ENCODE results near the gene SHROOM1.
A peak's percentile ranks its signal among the peaks of the same experiment; 100 is the strongest.
"Not testable (repeated sequence)": the region's sequence is repeated elsewhere in the genome, so short reads cannot be mapped to it uniquely, and the experiment has no call there.

Gene SHROOM1

DNA sequence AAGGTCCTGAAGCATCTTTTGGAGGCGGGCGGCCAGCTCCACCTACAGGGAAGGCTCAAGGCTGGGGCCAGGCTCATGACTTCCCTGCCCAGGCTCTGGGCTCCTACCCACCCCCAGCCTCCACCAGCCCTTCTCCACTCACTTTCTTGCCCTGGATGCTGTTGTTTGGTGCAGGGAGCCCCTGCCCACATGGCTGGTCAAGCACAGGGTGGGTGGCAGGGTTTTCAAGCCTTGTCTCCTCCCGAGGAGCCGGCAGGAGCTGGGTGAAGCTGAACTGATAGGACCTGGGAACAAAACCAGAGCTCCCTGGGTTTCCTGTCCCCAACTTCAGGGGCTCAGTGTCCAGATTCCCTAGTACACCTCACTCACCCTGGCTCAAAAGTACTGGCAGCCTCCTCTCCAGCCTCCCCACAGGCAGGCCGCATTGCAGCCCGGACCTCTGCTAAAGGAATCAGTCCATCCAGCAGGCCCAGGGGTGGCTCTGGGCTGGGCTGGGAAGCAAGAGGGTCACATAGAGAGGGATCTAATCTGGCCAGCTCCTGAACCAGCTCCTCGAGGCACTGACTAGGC lies 6.9 kb downstream of the SHROOM1 start:
- DNase-seq = no peak

DNA sequence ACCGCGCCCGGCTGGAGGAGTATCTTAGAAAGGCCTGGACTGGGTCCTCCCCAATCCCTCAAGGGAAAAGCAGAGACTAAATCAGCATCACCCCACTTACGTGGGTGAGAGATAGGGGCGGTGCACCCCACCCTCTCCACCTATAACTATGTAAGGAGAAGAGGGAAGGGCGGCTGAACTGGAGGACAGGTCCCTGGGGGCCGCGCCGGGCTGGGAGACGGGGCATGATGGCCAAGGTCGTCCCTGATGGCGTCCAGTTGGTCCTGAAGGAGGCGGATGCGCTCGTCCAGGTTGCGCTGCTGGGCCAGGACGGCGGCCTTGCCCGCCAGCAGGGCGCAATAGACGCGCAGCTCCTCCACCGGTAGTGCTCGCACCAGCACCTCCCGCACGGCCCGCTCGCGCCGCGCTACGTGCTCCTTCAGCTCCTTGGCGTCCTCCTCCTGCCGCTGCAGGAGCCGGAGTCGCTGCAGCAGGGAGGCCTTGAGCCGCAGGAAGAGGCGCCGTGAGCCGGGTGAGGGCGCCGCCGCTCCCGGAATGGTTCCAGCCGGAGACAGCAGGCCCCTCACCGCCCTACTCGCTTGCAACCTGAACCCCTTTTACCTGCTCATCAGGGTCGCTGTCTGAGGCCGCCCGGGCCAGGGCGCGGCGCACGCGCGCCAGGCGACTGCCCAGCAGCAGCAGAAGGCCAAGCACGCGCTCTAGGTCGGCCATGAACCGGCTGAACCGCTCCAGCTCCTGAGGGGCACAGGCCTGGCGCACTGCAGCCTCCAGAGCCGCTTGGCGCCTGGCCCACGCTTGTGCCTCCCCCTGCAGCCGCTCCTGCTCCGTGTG lies 7.6 kb downstream of the SHROOM1 start:
- no peak for DNase-seq

DNA sequence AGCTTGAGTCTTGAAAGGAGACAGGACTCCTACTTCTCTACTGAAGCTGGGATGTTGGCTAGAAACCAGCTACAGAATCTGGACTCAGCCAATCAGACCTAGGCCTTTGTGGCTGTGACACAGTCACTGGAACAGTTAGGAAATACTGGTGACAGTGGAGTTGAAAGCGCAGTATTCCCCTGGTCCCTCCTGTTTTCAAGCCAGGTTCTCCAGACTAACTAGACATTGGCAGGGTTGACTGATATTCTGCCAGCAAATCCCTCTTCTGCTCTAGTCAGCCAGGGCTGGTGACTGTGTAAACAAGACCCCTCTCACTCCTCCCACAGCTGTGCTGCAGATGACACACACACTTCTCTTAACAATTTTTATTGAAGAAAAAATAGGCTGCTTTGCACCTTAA lies 8.7 kb downstream of the SHROOM1 start:
- DNase-seq = no peak

DNA sequence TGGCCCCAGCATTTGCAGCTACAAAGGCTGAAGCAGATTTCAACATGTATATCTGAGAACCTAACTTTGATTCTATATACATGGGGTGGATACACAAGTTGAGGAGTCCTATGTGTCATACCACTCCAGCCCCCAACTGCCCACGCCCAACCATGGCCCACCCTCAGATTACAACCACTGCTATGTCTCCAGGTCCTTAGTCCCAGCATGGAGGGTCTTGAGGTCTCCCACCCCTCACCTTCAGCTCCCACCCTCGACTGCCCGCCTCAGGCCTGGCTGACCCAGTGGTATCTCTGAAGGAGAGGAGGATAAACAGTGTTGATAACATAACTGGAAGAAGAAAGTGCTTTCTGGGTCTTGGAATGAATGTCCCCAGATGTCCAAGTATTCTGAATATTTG lies 9.1 kb downstream of the SHROOM1 start:
- DNase-seq = no peak

DNA sequence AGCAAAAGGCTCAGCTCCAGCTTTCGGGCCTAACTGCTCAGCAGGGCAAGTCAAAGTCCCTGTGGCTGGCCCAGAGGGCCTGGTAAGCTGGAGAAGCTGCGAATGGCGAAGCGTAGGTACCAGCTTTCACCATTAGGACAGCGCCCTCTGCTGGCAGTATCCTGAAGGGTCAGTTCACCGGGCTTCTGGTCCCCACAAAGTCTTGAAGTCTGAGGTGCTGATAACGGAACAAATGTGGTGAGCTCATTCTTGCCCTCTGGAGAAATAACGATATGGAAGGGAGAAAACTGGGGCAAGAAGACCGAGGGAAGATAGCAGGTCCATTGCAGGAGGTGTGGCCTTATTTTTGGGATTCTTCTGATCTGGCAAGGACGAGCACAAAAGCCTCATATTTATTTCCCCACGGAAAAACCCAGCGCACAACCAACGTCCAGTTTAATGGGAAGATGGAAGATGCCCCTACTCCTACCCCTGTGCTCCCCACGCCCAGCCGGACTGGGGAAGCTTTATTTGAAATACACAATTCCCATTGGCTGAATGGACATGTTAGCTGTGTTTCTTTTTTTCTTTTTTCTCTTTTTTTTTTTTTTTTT lies 10.2 kb downstream of the SHROOM1 start:
- peak; percentile 92 for DNase-seq

DNA sequence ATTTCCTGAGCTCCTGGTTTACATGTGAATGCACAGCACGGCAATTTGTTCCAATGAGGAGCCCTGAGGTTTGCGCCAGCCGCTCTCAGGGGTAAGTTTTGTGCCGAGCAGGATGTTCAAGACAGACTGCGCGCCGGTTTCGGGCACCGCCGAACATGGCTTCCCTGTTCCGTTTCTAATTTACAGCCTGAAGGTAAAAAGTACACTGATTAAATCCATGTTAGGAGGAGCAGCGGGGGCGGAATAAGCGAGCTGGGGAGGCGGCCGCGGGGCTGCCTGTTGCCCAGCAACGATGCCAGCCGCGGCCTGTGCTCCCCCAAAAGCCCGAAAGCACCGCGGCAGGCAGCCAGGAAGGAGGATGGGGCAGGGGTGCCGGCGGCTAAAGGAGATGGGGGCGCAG lies 11.0 kb downstream of the SHROOM1 start:
- no peak for DNase-seq

DNA sequence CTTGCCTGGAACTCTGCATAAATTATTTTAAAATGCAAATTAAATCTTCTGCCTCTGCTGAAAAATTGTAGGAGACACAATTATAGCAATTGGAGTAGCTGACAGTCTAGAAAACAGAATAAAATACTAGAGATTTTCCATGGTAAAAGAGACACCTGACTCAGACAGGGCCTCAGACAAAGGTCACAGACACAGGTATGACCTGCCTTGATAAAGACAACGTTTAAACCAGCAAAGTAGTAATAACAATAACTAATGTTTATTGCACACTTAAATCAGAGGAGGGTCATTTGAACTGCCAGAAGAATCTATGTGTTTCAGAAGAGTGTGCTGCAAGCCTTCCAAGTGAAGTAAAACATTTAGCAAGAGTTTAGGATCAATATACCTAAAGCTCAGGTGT lies 13.4 kb downstream of the SHROOM1 start:
- DNase-seq = no peak

DNA sequence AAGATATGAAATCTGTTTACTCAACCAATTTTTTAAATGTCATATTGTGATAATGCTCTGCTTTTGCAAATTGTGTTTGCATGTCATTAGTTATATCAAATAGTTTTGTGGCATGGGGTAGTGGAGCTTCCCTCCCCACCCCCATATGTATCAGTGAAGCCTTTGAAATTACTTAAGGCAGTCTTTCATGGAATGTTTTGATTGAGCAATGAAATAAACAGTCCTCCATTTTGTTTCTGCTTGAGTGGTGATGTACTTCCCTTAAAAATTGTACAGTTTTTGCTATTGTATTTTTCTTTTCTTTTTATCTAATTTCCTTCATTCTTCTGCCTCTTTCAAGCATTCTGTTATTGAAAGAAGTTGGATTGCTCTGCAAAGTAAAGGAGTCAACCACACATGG lies 13.9 kb downstream of the SHROOM1 start:
- no peak for DNase-seq

DNA sequence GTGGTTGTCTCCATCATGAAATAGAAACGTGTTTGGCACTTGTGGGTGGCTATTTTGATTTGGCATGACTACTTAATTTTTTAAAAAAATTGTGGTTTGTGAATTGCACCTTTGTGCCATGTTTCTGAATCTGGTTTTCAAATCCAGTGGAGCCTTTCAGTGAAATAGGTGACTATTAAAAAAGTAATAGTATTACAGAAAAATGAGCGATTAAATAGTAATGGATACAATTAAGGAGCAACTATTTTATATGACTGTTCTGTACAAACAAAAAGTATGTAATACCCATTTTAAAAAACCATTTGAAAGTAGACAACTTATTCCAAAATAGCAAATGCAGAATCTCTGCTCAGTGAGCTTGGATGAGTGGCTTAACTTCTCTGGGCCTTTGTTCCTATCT lies 14.4 kb downstream of the SHROOM1 start:
- no peak for DNase-seq

DNA sequence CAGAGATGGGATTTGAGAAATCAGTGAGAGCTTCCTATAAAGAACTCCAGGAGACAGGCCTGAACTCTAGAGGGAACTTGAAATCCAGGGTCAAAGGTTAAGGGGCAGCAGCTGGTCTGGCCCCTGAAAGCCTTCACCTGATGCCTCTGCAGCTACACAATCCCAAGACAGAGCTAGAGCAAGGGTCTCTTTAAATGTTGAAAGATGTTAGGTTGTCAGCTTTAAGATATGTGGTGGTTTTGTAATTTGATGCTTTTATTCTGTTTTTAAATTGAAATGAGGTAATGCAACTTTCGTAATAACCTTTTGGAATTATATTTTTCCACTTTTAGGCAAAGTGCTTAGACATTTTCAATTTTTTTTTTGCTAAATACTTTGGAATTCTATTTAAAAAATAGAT lies 15.0 kb downstream of the SHROOM1 start:
- no peak for DNase-seq

DNA sequence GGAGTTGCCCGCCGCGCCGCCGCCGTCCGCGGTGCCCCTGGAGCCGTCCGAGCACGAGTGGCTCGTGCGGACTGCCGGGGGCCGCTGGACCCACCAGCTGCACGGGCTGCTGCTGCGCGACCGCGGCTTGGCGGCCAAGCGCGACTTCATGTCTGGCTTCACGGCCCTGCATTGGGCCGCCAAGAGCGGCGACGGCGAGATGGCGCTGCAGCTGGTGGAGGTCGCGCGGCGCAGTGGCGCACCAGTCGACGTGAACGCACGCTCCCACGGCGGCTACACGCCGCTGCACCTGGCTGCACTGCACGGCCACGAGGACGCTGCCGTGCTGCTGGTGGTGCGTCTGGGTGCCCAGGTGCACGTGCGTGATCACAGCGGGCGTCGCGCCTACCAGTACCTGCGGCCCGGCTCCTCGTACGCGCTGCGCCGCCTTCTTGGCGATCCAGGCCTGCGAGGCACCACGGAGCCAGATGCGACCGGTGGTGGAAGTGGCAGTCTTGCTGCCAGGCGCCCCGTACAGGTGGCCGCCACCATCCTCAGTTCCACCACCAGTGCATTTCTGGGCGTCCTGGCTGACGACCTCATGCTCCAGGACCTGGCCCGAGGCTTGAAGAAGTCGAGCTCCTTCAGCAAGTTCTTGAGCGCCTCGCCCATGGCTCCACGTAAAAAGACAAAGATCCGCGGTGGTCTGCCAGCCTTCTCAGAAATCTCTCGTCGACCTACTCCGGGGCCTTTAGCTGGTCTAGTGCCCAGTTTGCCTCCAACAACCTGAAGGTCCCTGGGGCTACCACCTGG lies 15.7 kb downstream of the SHROOM1 start:
- DNase-seq = no peak

DNA sequence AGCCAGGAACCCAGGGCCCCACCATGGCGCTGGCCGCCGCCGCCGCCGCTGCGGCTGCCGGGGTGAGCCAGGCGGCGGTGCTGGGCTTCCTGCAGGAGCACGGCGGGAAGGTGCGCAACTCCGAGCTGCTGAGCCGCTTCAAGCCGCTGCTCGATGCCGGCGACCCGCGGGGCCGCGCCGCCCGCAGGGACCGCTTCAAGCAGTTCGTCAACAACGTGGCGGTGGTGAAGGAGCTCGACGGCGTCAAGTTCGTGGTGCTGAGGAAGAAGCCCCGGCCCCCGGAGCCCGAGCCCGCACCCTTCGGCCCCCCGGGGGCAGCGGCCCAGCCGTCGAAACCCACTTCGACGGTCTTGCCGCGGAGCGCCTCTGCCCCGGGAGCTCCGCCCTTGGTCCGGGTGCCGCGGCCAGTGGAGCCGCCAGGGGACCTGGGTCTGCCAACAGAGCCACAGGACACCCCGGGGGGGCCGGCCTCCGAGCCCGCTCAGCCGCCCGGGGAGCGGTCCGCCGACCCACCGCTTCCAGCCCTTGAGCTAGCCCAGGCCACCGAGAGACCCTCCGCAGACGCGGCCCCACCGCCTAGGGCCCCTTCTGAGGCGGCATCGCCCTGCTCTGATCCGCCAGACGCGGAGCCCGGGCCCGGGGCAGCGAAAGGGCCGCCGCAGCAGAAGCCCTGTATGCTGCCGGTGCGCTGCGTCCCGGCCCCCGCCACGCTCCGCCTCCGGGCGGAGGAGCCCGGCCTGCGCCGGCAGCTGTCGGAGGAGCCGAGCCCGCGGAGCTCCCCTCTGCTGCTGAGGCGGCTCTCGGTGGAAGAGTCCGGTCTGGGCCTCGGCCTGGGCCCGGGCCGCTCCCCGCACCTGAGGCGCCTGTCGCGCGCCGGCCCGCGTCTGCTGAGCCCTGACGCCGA lies 16.6 kb downstream of the SHROOM1 start:
- DNase-seq = no peak

DNA sequence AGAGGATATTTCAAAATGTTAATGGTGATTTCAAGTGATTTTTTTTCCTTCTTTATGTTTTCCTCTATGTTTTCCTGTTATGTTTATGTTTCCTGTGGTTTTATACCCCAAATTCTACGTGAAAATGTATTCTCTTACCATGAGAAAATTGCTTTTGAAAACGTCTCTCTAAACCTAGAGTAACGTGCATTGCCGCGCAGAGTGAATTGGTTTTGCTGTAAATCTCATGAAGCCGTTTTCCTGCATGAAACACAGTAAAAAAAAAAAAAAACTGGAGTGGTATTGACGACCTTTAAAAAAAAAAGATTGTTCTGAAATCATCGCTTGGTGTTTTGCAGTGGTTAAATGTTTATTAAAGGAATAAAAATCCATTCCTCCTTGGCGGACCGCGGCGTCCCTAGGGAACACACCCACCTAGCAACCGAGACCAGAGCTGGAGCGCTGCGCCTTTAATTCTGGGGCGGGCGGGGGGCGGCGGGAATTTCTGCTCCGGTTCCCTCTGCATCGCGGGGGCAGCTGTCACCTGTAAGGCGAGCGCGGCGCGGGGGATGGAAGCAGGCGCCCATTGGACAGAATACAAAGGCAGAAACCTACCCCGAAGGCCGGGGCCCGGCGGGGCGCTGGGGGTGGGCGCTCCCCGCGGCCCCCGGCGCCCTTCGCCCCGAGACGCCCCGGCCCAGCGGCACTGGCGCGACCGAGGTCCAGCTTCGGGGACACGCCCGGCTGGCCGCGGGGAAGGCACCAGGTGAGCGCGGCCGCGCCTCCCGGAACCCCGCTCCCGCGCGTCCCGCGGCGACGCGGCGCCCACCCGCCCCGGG lies 17.5 kb downstream of the SHROOM1 start, which contains the start of gene SOWAHA:
Gene SOWAHA, plus strand, starts transcription at position 522 of the 818 bp plus-strand sequence. CDS start 320 bp downstream, outside the sequence.
- no peak for DNase-seq

DNA sequence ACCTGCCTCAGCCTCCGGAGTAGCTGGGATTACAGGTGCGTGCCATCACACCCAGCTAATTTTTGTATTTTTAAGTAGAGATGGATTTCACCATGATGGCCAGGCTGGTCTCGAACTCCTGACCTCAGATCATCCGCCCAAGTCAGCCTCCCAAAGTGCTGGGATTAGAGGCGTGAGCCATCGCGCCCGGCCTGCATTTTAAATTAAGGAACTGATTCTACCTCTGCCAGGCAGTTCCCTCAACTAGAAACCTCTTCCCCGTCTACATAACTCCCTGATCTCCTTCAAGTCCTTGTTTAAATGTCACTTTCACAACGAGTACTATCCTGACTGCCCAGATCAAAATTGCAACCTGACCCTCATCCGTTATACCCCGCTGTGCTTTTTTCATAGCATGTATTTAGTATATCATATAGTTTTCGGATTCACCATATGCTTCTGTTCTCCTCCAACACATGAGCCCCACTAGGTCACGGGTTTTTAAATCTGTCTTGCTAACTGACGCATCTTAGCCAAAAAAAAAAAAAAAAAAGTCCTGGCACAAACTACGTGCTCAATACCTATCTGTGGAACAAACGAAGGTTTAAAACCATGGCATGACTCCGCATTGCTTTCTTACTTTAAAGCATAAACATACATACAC lies 18.2 kb downstream of the SHROOM1 start:
- DNase-seq = no peak

DNA sequence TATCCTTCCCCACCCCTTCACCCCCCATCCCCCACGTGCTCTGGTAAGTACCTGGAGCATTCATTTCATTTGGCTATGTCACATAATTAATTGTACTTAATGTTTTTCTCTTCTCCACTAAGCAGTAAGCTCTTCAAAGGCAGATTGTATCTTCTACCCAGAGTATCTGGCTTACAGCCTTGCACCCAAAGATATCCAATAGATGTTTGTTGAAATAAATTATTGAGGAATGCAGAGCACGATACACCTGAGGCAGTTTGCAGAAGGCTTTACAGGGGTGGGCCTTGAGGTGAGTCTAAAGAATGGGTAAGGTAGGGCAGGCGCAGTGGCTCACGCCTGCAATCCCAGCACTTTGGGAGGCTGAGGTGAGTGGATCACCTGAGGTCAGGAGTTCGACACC lies 19.8 kb downstream of the SHROOM1 start:
- DNase-seq = no peak

DNA sequence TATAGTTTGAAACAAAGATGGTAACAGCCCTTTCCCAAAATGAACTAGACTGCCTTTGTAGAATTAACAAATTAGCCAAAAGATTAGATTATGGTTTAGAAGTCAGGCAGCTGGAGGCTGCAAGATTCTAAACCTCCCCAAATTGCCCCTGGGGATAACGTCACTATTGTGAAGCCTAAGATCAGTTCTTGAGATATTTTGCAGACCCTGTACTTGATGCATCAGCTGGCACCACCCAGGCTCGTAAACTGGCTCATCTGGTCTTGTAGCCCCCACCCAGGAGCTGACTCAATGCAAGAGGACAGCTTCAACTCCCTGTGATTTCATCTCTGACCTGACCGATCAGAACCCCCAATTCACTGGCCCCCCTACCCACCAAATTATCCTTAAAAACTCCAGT lies 21.6 kb downstream of the SHROOM1 start:
- DNase-seq = no peak

DNA sequence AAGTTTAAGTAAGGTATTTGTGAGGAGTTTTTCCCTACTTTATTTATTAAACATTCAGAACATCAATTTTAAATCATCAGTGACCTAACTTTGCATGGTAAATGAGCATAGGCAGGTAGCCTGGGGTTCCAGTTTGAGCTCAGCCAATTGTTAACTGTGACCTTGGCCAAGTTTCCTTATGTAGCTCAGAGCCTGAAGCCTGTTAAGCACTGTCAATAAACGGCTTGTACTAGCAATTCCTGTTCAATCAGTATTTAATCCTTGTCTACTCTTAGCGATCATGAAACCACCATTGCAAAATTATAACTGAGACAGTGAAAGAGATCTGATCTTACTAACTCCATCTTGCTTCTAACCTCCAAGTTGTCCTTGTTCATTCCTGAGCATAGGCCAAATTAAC lies 22.0 kb downstream of the SHROOM1 start:
- no peak for DNase-seq

DNA sequence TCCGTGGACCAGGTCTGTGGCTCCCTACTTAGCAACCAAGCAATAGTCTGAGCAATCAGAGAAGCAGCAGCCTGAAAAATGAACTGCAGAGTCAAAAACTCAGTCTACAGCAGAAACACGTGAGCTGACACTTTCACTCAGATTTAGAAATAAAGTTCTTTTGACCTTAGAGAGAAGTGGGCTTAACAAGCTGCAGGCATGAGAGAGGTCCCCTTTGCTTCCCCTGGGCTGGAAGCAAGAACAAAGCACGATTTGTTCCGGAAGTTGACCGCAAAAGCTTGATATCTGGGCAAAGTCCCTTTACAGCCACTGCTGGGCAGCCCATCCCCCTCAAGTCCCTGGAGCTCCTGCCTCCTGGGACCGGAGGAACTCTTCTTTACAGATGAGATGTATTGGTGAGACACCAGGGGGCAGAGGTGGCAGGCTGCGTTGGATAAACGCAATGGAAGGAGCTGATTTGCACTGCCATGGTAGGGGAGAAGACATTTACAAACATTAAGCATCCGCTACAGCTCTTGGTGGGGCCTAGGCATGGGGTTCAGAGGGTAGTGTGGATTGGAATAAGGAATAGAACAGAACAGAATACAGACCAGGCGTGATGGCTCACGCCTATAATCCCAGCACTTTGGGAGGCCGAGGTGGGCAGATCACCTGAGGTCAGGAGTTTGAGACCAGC lies 23.1 kb downstream of the SHROOM1 start:
- DNase-seq = no peak

DNA sequence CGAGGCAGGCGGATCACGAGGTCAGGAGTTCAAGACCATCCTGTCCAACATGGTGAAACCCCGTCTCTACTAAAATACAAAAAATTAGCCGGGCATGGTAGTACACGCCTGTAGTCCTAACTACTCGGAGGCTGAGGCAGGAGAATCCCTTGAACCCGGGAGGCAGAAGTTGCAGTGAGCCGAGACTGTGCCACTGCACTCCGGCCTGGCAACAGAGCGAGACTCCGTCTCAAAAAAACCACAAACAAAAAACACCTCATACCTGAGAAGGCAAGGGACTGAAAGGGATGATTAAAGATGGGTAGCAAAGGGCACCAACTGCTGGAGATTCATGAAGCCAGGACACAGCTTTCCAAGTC lies 23.7 kb downstream of the SHROOM1 start:
- not testable (repeated sequence) for DNase-seq

DNA sequence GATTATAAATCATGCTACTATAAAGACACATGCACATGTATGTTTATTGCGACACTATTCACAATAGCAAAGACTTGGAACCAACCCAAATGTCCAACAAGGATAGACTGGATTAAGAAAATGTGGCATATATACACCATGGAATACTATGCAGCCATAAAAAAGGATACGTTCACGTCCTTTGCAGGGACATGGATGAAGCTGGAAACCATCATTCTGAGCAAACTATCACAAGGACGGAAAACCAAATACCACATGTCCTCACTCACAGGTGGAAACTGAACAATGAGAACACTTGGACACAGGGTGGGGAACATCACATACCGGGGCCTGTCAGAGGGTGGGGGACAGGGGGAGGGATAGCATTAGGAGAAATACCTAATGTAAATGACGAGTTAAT lies 24.6 kb downstream of the SHROOM1 start:
- not testable (repeated sequence) for DNase-seq
